PC-9 (cell line): ENCODE results near the gene SYNGR1. TPM values are rescaled to one million over a fixed set of nuclear protein-coding genes. Genes with fewer than 3 reads are reported as not detected.

Experiments used
- BruUV-seq: library from RNA; stranded (reverse); fragments of 400-500 nt; replicated peaks from 2 replicates; lab custom pipeline; 2021; lab: Mats Ljungman, UMichigan
- CTCF ChIA-PET: fragments of 300-600 bp; sonication (Branson Sonifier 250); formaldehyde crosslinking; loops from one replicate; lab custom pipeline; 2022; ENCODE audit warnings: antibody characterized with exemption; lab: Charles Lee
- POLR2A ChIA-PET: fragments of 300-600 bp; sonication (Branson Sonifier 250); formaldehyde crosslinking; loops from one replicate; lab custom pipeline; 2022; ENCODE audit warnings: antibody characterized with exemption; ENCODE audit not compliant: unreplicated experiment; lab: Charles Lee
- DNase-seq, 2 experiments: peaks; one replicate each; pipeline versions ENCODE4 v3.0.0 to v3.0.0-alpha.2; 2015 to 2022; ENCODE audit warnings: mixed read lengths in 1 of 2
- H2AFZ ChIP-seq: fragments of 200-600 bp; sonication (generic); 2 replicates; pipeline ENCODE4 v1.8.1; 2017; ENCODE audit warnings: antibody characterized with exemption
- H3F3A ChIP-seq: fragments of 200-600 bp; sonication (generic); 2 replicates; pipeline ENCODE4 v1.8.1; 2017; ENCODE audit warnings: antibody characterized with exemption, mild to moderate bottlenecking, low read depth; ENCODE audit not compliant: insufficient read depth
- H3K27ac ChIP-seq: fragments of 200-600 bp; sonication (generic); 2 replicates; pipeline ENCODE4 v1.6.1; 2016; ENCODE audit warnings: mixed run types
- H3K27me3 ChIP-seq: fragments of 200-600 bp; sonication (generic); 2 replicates; pipeline ENCODE4 v1.6.1; 2016; ENCODE audit warnings: low read depth, mixed run types; ENCODE audit not compliant: insufficient read depth
- H3K36me3 ChIP-seq: fragments of 200-600 bp; sonication (generic); 2 replicates; pipeline ENCODE4 v1.6.1; 2016; ENCODE audit warnings: low read depth, mixed run types
- H3K4me1 ChIP-seq: fragments of 200-600 bp; sonication (generic); replicated peaks from 2 replicates; pipeline ENCODE4 v1.6.1; 2016; ENCODE audit warnings: mixed run types; ENCODE audit not compliant: insufficient read depth
- H3K4me2 ChIP-seq: fragments of 200-600 bp; sonication (generic); 2 replicates; pipeline ENCODE4 v1.6.1; 2017; ENCODE audit warnings: mixed run types
- H3K4me3 ChIP-seq: fragments of 200-600 bp; sonication (generic); 2 replicates; pipeline ENCODE4 v1.6.1; 2016; ENCODE audit warnings: mixed run types
- H3K79me2 ChIP-seq: fragments of 200-600 bp; sonication (generic); 2 replicates; pipeline ENCODE4 v1.6.1; 2017; ENCODE audit warnings: low read depth, mixed run types
- H3K9me2 ChIP-seq: fragments of 200-600 bp; sonication (generic); 2 replicates; pipeline ENCODE4 v1.8.1; 2017; ENCODE audit warnings: mild to moderate bottlenecking; ENCODE audit not compliant: insufficient read depth
- H3K9me3 ChIP-seq: fragments of 200-600 bp; sonication (generic); 2 replicates; pipeline ENCODE4 v1.8.1; 2016; ENCODE audit warnings: low read depth; ENCODE audit not compliant: insufficient read depth
- H4K20me1 ChIP-seq: fragments of 200-600 bp; sonication (generic); 2 replicates; pipeline ENCODE4 v1.8.1; 2017; ENCODE audit not compliant: insufficient read depth
- CTCF ChIP-seq: fragments of 200-600 bp; sonication (generic); conservative IDR thresholded peaks from 2 replicates; pipeline ENCODE4 v1.6.1; 2017; ENCODE audit warnings: mixed run types, antibody characterized with exemption, mild to moderate bottlenecking, moderate library complexity
- EZH2 ChIP-seq: fragments of 200-600 bp; sonication (generic); IDR thresholded peaks from 2 replicates; pipeline ENCODE4 v1.8.0; 2017; ENCODE audit warnings: antibody characterized with exemption, low read depth
- intact Hi-C: fragments of 100-400 bp; cut with micrococcal nuclease; formaldehyde crosslinking; loops from one replicate; pipeline ENCODE4 v1.10.0; 2022; ENCODE audit not compliant: unreplicated experiment
- total RNA-seq: library from RNA; stranded (reverse); gene quantifications from 2 replicates; pipeline ENCODE4 v1.2.3, GENCODE V29; 2021

Gene SYNGR1
- total RNA-seq, 1 experiment from 2014 or later, result 12.0 TPM

DNA sequence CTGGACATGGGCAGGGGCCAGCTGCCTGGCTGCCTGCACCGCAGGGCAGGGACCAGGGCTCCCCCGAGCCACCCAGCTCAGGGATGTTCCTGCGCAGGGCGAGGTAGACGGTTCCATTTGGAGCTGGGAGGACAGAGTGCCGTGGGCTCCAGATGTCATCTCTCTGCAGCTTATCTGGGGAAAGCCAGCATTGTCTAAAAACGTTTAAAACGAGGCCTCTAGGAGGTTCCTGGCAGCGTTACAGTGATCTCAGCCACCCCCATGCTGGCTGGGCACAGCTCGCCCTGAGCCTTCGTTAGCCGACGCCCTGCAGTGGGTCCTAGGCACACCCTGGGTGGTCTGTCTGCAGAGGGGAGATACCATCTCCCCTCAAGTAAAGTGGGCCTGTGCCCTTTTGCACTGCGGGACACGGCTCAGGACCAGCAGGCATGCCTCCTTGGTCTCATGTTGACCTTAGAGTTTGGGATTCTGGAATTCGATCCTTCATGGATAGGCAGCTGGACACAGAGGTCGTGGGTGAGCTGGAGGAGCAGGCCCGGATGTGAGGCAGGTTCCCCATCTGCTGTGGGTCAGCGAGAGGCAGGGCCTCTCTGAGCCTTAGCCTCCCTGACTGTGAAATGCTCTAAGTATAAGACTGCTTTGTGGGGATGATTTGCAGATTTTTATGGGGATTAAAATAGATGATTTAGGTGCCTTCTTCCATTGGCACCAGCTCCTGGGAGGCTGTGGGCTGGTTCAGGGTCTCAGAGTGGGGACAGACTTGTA is 14.1 kb downstream of the SYNGR1 start:
- TF ChIP-seq EZH2 (no peak), CTCF (no peak)
- Histone ChIP-seq H3K9me2 (no peaks in the 10 kb centered on the region), H3K27ac (no peak overlapping the region), H3F3A (peaks cover 15% of the 10 kb centered on the region; the same call in 1 of the 2 replicates), H3K9me3 (no peaks in the 10 kb centered on the region), H3K4me3 (no peak overlapping the region), H2AFZ (no peak overlapping the region), H3K79me2 (no peaks in the 10 kb centered on the region), H4K20me1 (no peaks in the 10 kb centered on the region), H3K36me3 (no peaks in the 10 kb centered on the region), H3K4me1 (peaks cover 24% of the 10 kb centered on the region), H3K4me2 (no peak overlapping the region), H3K27me3 (no peaks in the 10 kb centered on the region)
- CTCF ChIA-PET, result interaction anchor here (0.6 to 0.7 kb wide), 2 partner anchors 8 to 1585 kb away, joined by 3 to 5 read pairs; no protein-coding TSS in a partner anchor
- no TSS peak for BruUV-seq
- no peak for DNase-seq
- intact Hi-C loops, result no loop called here
- POLR2A ChIA-PET, result interaction anchor here (0.6 kb wide), 1 partner anchor 690 kb away, joined by 3 read pairs; no protein-coding TSS in a partner anchor

DNA sequence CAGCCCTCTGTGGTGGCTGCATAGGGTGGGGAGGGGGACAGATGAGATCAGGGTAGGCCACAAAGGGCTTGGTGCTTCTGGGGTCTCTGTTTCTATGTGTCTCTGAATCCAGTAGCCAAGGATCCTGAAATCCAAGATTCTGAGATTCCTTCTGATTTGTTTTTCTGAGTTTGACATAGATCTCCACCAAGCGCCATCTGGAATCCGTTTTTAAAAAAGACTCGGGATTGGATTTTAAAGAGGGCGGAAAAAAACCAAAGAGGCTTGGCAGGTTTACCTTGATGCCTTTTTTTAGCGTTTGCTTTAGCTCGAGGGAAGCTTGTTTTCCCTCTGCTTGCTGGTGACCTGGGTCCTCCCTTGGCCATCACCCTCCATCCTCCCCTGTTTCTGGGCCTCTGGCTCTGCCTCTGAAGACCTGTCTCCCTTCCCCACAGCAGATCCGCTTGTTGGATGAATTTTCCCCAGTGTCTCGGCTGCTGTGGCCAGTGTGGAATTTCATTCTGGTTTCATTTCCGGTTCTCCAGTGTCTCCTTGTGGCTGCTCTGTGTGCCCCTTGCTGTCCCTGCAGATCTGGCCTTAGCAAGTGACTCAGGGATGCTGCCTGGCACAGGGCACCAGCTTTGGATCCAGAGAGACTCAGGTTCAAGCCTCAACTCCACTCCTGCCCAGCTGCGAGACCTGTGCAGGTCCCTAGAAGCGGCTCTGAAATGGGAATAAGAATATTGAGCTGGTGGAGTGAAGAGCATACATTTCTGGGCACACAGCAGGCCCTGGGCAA is 15.1 kb downstream of the SYNGR1 start:
- Histone ChIP-seq H3K9me3 (no peaks in the 10 kb centered on the region), H3K79me2 (no peaks in the 10 kb centered on the region), H4K20me1 (no peaks in the 10 kb centered on the region), H3K4me3 (no peak overlapping the region), H3K27ac (no peak overlapping the region), H3K36me3 (no peaks in the 10 kb centered on the region), H3F3A (peaks cover 15% of the 10 kb centered on the region; the same call in 1 of the 2 replicates), H3K27me3 (no peaks in the 10 kb centered on the region), H3K4me1 (peaks cover 24% of the 10 kb centered on the region), H2AFZ (no peak overlapping the region), H3K4me2 (no peak overlapping the region), H3K9me2 (no peaks in the 10 kb centered on the region)
- no peak for DNase-seq
- CTCF ChIA-PET, result interaction anchor here (0.7 kb wide), 1 partner anchor 22 kb away, joined by 4 read pairs; no protein-coding TSS in a partner anchor
- BruUV-seq, result no TSS peak
- POLR2A ChIA-PET, result interaction anchor here (0.5 kb wide), 1 partner anchor 388 kb away, joined by 4 read pairs; no protein-coding TSS in a partner anchor
- TF ChIP-seq CTCF (no peak), EZH2 (no peak)
- intact Hi-C loops, result no loop called here

- Histone ChIP-seq H3K4me2 (no peak overlapping the region), H3K79me2 (no peaks in the 10 kb centered on the region), H3K36me3 (no peaks in the 10 kb centered on the region), H2AFZ (no peak overlapping the region), H3K9me3 (no peaks in the 10 kb centered on the region), H3K9me2 (no peaks in the 10 kb centered on the region), H3K4me3 (no peak overlapping the region), H4K20me1 (no peaks in the 10 kb centered on the region), H3F3A (peaks cover 10% of the 10 kb centered on the region; the same call in 1 of the 2 replicates), H3K27ac (no peak overlapping the region), H3K27me3 (no peaks in the 10 kb centered on the region), H3K4me1 (peaks cover 20% of the 10 kb centered on the region)
- TF ChIP-seq EZH2 (no peak), CTCF (no peak)
- POLR2A ChIA-PET, result interaction anchor here (0.5 kb wide), 1 partner anchor 388 kb away, joined by 4 read pairs; no protein-coding TSS in a partner anchor
- CTCF ChIA-PET, result interaction anchor here (0.7 kb wide), 1 partner anchor 21 kb away, joined by 4 read pairs; no protein-coding TSS in a partner anchor
- no TSS peak for BruUV-seq
- intact Hi-C loops, result no loop called here
- no peak for DNase-seq
Observed at GRCh38 chr22:39365492-39365780, 15.6 kb downstream of the SYNGR1 start.
